ENCODE measurements around the gene RAPGEF3. TPM values are rescaled to one million over a fixed set of nuclear protein-coding genes. Genes with fewer than 3 reads are reported as not detected.
A peak's percentile ranks its signal among the peaks of the same experiment; 100 is the strongest.

Gene RAPGEF3
- total RNA-seq, 2 experiments from 2014 or later: 0.15 TPM; not detected in 1

- ChIA-PET POLR2A (interaction anchor here (0.6 to 1.1 kb wide), 2 partner anchors 17 to 32 kb away, joined by 3 to 4 read pairs; no protein-coding TSS in a partner anchor), CTCF (interaction anchor here (0.7 to 1.8 kb wide), 6 partner anchors 10 to 54 kb away, joined by 3 to 5 read pairs (median 3); no protein-coding TSS in a partner anchor)
- Mint-ChIP-seq H3K27me3 (no peaks in the 10 kb centered on the region), H3K4me1 (peaks cover 51% of the 10 kb centered on the region), H3K9me3 (no peaks in the 10 kb centered on the region), H3K4me3 (no peak overlapping the region), H3K27ac (no peak overlapping the region), H3K36me3 (ENCODE audit: low read depth) (peaks cover 40% of the 10 kb centered on the region)
- no peak for DNase-seq
Measured at GRCh38 chr12:47798382-47798948, 39.8 kb upstream of the RAPGEF3 start.

GRCh38 chr12:47797441-47797840, 38.8 kb upstream of the RAPGEF3 start:
- CTCF ChIA-PET: interaction anchor here (0.7 to 1.6 kb wide), 7 partner anchors 9 to 141 kb away, joined by 3 to 6 read pairs (median 3); no protein-coding TSS in a partner anchor
- H3K27ac Mint-ChIP-seq: peak overlapping the region; percentile 41
- no peaks in the 10 kb centered on the region for H3K27me3 Mint-ChIP-seq
- DNase-seq: peak; percentile 44
- peaks cover 40% of the 10 kb centered on the region for H3K36me3 Mint-ChIP-seq (ENCODE audit: low read depth)
- H3K4me3 Mint-ChIP-seq: no peak overlapping the region
- no peaks in the 10 kb centered on the region for H3K9me3 Mint-ChIP-seq
- H3K4me1 Mint-ChIP-seq: peaks cover 41% of the 10 kb centered on the region
- POLR2A ChIA-PET: interaction anchor here (1.1 kb wide), 1 partner anchor 16 kb away, joined by 4 read pairs; no protein-coding TSS in a partner anchor

- DNase-seq: no peak
- Mint-ChIP-seq H3K27me3 (no peaks in the 10 kb centered on the region), H3K4me3 (no peak overlapping the region), H3K4me1 (peaks cover 26% of the 10 kb centered on the region), H3K9me3 (no peaks in the 10 kb centered on the region), H3K27ac (no peak overlapping the region), H3K36me3 (ENCODE audit: low read depth) (peaks cover 44% of the 10 kb centered on the region)
- ChIA-PET CTCF (interaction anchor here (0.6 to 0.8 kb wide), 2 partner anchors 40 to 114 kb away, joined by 3 read pairs; no protein-coding TSS in a partner anchor), POLR2A (interaction anchor here (0.7 kb wide), 1 partner anchor 87 kb away, joined by 7 read pairs; no protein-coding TSS in a partner anchor)
Measured at GRCh38 chr12:47795814-47796411, 37.2 kb upstream of the RAPGEF3 start.

GRCh38 chr12:47795121-47795813, 36.6 kb upstream of the RAPGEF3 start:
- H3K36me3 Mint-ChIP-seq (ENCODE audit: low read depth): peaks cover 48% of the 10 kb centered on the region
- POLR2A ChIA-PET: no interaction called here

GRCh38 chr12:47794679-47795078, 36.0 kb upstream of the RAPGEF3 start:
- H3K9me3 Mint-ChIP-seq: no peaks in the 10 kb centered on the region
- POLR2A ChIA-PET: no interaction called here
- no peaks in the 10 kb centered on the region for H3K27me3 Mint-ChIP-seq
- CTCF ChIA-PET: interaction anchor here (1.4 kb wide), 1 partner anchor 15 kb away, joined by 3 read pairs; no protein-coding TSS in a partner anchor
- no peak for DNase-seq
- H3K4me1 Mint-ChIP-seq: peaks cover 15% of the 10 kb centered on the region
- peaks cover 49% of the 10 kb centered on the region for H3K36me3 Mint-ChIP-seq (ENCODE audit: low read depth)
- H3K4me3 Mint-ChIP-seq: no peak overlapping the region
- no peak overlapping the region for H3K27ac Mint-ChIP-seq

More at GRCh38 chr12:47795121-47795813, 36.6 kb upstream of the RAPGEF3 start:
- CTCF ChIA-PET: interaction anchor here (0.8 to 1.4 kb wide), 2 partner anchors 16 to 40 kb away, joined by 3 read pairs; no protein-coding TSS in a partner anchor
- no peaks in the 10 kb centered on the region for H3K27me3 Mint-ChIP-seq
- peaks cover 19% of the 10 kb centered on the region for H3K4me1 Mint-ChIP-seq
- no peak for DNase-seq
- no peaks in the 10 kb centered on the region for H3K9me3 Mint-ChIP-seq
- peak overlapping the region; percentile 9 for H3K27ac Mint-ChIP-seq
- H3K4me3 Mint-ChIP-seq: no peak overlapping the region

- ChIA-PET POLR2A (no interaction called here), CTCF (interaction anchor here (0.5 to 3.8 kb wide), 6 partner anchors 10 to 942 kb away, joined by 3 to 21 read pairs (median 4); no protein-coding TSS in a partner anchor)
- no peaks in the 10 kb centered on the region for H3K27me3 Mint-ChIP-seq
- peak overlapping the region; percentile 28 for H3K27ac Mint-ChIP-seq
- DNase-seq: no peak
- peaks cover 58% of the 10 kb centered on the region for H3K36me3 Mint-ChIP-seq (ENCODE audit: low read depth)
- peaks cover 4% of the 10 kb centered on the region for H3K4me1 Mint-ChIP-seq
- no peaks in the 10 kb centered on the region for H3K9me3 Mint-ChIP-seq
- H3K4me3 Mint-ChIP-seq: no peak overlapping the region
Measured at GRCh38 chr12:47793015-47793681, 34.5 kb upstream of the RAPGEF3 start.

- H3K27ac Mint-ChIP-seq: no peak overlapping the region
Measured at GRCh38 chr12:47791874-47792273, 33.2 kb upstream of the RAPGEF3 start.

GRCh38 chr12:47791351-47791746, 32.7 kb upstream of the RAPGEF3 start:
- Mint-ChIP-seq H3K9me3 (no peaks in the 10 kb centered on the region), H3K4me3 (no peak overlapping the region), H3K27me3 (no peaks in the 10 kb centered on the region), H3K4me1 (no peaks in the 10 kb centered on the region), H3K36me3 (ENCODE audit: low read depth) (peaks cover 65% of the 10 kb centered on the region), H3K27ac (peak overlapping the region; percentile 57)
- POLR2A ChIA-PET: interaction anchor here (0.6 kb wide), 1 partner anchor 20 kb away, joined by 3 read pairs; no protein-coding TSS in a partner anchor
- no peak for DNase-seq
- CTCF ChIA-PET: interaction anchor here (1.5 to 3.8 kb wide), 7 partner anchors 10 to 100 kb away, joined by 3 to 21 read pairs (median 9); no protein-coding TSS in a partner anchor

More at GRCh38 chr12:47791874-47792273, 33.2 kb upstream of the RAPGEF3 start:
- H3K27me3 Mint-ChIP-seq: no peaks in the 10 kb centered on the region
- H3K4me1 Mint-ChIP-seq: no peaks in the 10 kb centered on the region
- H3K4me3 Mint-ChIP-seq: no peak overlapping the region
- H3K36me3 Mint-ChIP-seq (ENCODE audit: low read depth): peaks cover 60% of the 10 kb centered on the region
- ChIA-PET POLR2A (interaction anchor here (0.6 kb wide), 1 partner anchor 19 kb away, joined by 3 read pairs; no protein-coding TSS in a partner anchor), CTCF (interaction anchor here (1.5 to 3.8 kb wide), 7 partner anchors 11 to 99 kb away, joined by 3 to 21 read pairs (median 8); no protein-coding TSS in a partner anchor)
- no peak for DNase-seq
- H3K9me3 Mint-ChIP-seq: no peaks in the 10 kb centered on the region

- peaks cover 69% of the 10 kb centered on the region for H3K36me3 Mint-ChIP-seq (ENCODE audit: low read depth)
- H3K27ac Mint-ChIP-seq: peak overlapping the region; percentile 57
- no peaks in the 10 kb centered on the region for H3K9me3 Mint-ChIP-seq
- no peak overlapping the region for H3K4me3 Mint-ChIP-seq
- no peak for DNase-seq
- no peaks in the 10 kb centered on the region for H3K27me3 Mint-ChIP-seq
- H3K4me1 Mint-ChIP-seq: no peaks in the 10 kb centered on the region
- ChIA-PET POLR2A (no interaction called here), CTCF (interaction anchor here (0.8 to 3.8 kb wide), 7 partner anchors 9 to 49 kb away, joined by 3 to 21 read pairs (median 9); no protein-coding TSS in a partner anchor)
Measured at GRCh38 chr12:47790676-47791350, 32.1 kb upstream of the RAPGEF3 start.

GRCh38 chr12:47789712-47790489, 31.2 kb upstream of the RAPGEF3 start:
- no peaks in the 10 kb centered on the region for H3K9me3 Mint-ChIP-seq
- no peak for DNase-seq
- CTCF ChIA-PET: interaction anchor here (0.6 to 2.7 kb wide), 9 partner anchors 9 to 48 kb away, joined by 3 to 13 read pairs (median 4); no protein-coding TSS in a partner anchor
- H3K4me3 Mint-ChIP-seq: no peak overlapping the region
- peaks cover 68% of the 10 kb centered on the region for H3K36me3 Mint-ChIP-seq (ENCODE audit: low read depth)
- POLR2A ChIA-PET: no interaction called here
- H3K27ac Mint-ChIP-seq: no peak overlapping the region
- no peaks in the 10 kb centered on the region for H3K4me1 Mint-ChIP-seq
- no peaks in the 10 kb centered on the region for H3K27me3 Mint-ChIP-seq

GRCh38 chr12:47789141-47789540, 30.5 kb upstream of the RAPGEF3 start:
- Mint-ChIP-seq H3K27me3 (no peaks in the 10 kb centered on the region), H3K4me3 (no peak overlapping the region), H3K36me3 (ENCODE audit: low read depth) (peaks cover 70% of the 10 kb centered on the region), H3K4me1 (no peaks in the 10 kb centered on the region), H3K27ac (peak overlapping the region; percentile 25), H3K9me3 (no peaks in the 10 kb centered on the region)
- ChIA-PET POLR2A (no interaction called here), CTCF (interaction anchor here (1.0 to 2.7 kb wide), 7 partner anchors 8 to 49 kb away, joined by 3 to 11 read pairs (median 5); no protein-coding TSS in a partner anchor)
- DNase-seq: no peak

Measured in activated CD4-positive, alpha-beta T cell treated with anti-CD3 and anti-CD28 coated beads, Interleukin-2, amount 10 ng/mL, durations not matched to agents 7 days and 5 days (primary cell).